IMR-90 (cell line): ENCODE results near the gene WDR81. TPM values are rescaled to one million over a fixed set of nuclear protein-coding genes. Genes with fewer than 3 reads are reported as not detected.

Source experiments
- ATAC-seq: fragments of 200-7000 bp; cut with Tn5 transposase; 2 replicates; pipeline ENCODE4 v1.9.1; 2020; ENCODE audit warnings: low read depth, mild to moderate bottlenecking, moderate library complexity
- BruUV-seq: library from RNA; stranded (reverse); fragments of 400-500 nt; replicated peaks from 2 replicates; lab custom pipeline; 2021; lab: Mats Ljungman, UMichigan
- CTCF ChIA-PET: fragments of 300-600 bp; formaldehyde crosslinking; extraction: SDS; loops from one replicate; lab custom pipeline; 2021; ENCODE audit warnings: antibody characterized with exemption; lab: Yijun Ruan, JAX
- POLR2A ChIA-PET: fragments of 300-600 bp; sonication (Branson Sonifier 250); formaldehyde crosslinking; loops from one replicate; lab custom pipeline; 2022; ENCODE audit warnings: antibody characterized with exemption; ENCODE audit not compliant: unreplicated experiment; lab: Charles Lee
- DNase-seq: peaks from one replicate; pipeline ENCODE4 v3.0.0; 2013
- H2AFZ ChIP-seq: replicated peaks from 2 replicates; pipeline ENCODE3; 2013; ENCODE audit warnings: low read length, mild to moderate bottlenecking; ENCODE audit not compliant: poor library complexity
- H2AK5ac ChIP-seq: 2 replicates; pipeline ENCODE4 v1.6.1; 2013; ENCODE audit warnings: low read depth, low read length, inconsistent platforms
- H2AK9ac ChIP-seq: replicated peaks from 2 replicates; pipeline ENCODE3; 2013; ENCODE audit warnings: mild to moderate bottlenecking, low read depth, low read length, moderate library complexity; ENCODE audit not compliant: poor library complexity
- H2BK120ac ChIP-seq: 2 replicates; pipeline ENCODE4 v1.6.1; 2013; ENCODE audit warnings: low read depth, low read length, inconsistent platforms
- H2BK15ac ChIP-seq: 3 replicates; pipeline ENCODE4 v1.6.1; 2013; ENCODE audit warnings: low read depth, low read length, inconsistent platforms
- H2BK20ac ChIP-seq: 2 replicates; pipeline ENCODE4 v1.6.1; 2013; ENCODE audit warnings: low read depth, mild to moderate bottlenecking, inconsistent platforms, low read length, moderate library complexity
- H2BK5ac ChIP-seq: 2 replicates; pipeline ENCODE4 v1.6.1; 2013; ENCODE audit warnings: mild to moderate bottlenecking, low read depth, low read length, inconsistent platforms; ENCODE audit not compliant: poor library complexity, severe bottlenecking
- H3K14ac ChIP-seq: replicated peaks from 2 replicates; pipeline ENCODE4 v1.6.1; 2013; ENCODE audit warnings: low read depth, low read length, inconsistent platforms
- H3K18ac ChIP-seq: 2 replicates; pipeline ENCODE4 v1.6.1; 2013; ENCODE audit warnings: low read depth, low read length, control low read depth
- H3K23ac ChIP-seq: 2 replicates; pipeline ENCODE4 v1.6.1; 2013; ENCODE audit warnings: low read depth, low read length, inconsistent platforms
- H3K27ac ChIP-seq: 2 replicates; pipeline ENCODE4 v1.5.1; 2013; ENCODE audit warnings: mild to moderate bottlenecking, control low read depth, low read length; ENCODE audit not compliant: insufficient read depth
- H3K27me3 ChIP-seq: 2 replicates; pipeline ENCODE4 v1.6.1; 2013; ENCODE audit warnings: low read length; ENCODE audit not compliant: control insufficient read depth, insufficient read depth
- H3K36me3 ChIP-seq: 2 replicates; pipeline ENCODE4 v1.6.1; 2013; ENCODE audit warnings: low read length, mixed read lengths; ENCODE audit not compliant: control insufficient read depth, insufficient read depth
- H3K4ac ChIP-seq: 2 replicates; pipeline ENCODE4 v1.6.1; 2013; ENCODE audit warnings: low read depth, low read length, inconsistent platforms
- H3K4me1 ChIP-seq: 2 replicates; pipeline ENCODE4 v1.6.1; 2013; ENCODE audit warnings: low read length, mixed read lengths; ENCODE audit not compliant: control insufficient read depth, insufficient read depth
- H3K4me2 ChIP-seq: 2 replicates; pipeline ENCODE4 v1.6.1; 2013; ENCODE audit warnings: low read depth, mild to moderate bottlenecking, control low read depth, low read length, moderate library complexity
- H3K4me3 ChIP-seq: 2 replicates; pipeline ENCODE4 v1.5.1; 2013; ENCODE audit warnings: low read depth, mild to moderate bottlenecking, control low read depth, low read length, moderate library complexity; ENCODE audit not compliant: insufficient read depth
- H3K56ac ChIP-seq: 2 replicates; pipeline ENCODE4 v1.6.1; 2013; ENCODE audit warnings: low read length, inconsistent platforms; ENCODE audit not compliant: insufficient read depth; ENCODE audit errors: extremely low read depth
- H3K79me1 ChIP-seq, 2 experiments: 2 replicates each; pipeline ENCODE4 v1.6.1; 2013; ENCODE audit warnings: low read length in 2 of 2, inconsistent platforms in 1 of 2, low read depth in 1 of 2
- H3K9ac ChIP-seq: 2 replicates; pipeline ENCODE4 v1.6.1; 2013; ENCODE audit warnings: low read depth, low read length, control low read depth
- H3K9me1 ChIP-seq: 2 replicates; pipeline ENCODE4 v1.6.1; 2013; ENCODE audit warnings: low read length, inconsistent platforms; ENCODE audit not compliant: insufficient read depth
- H3K9me3 ChIP-seq: 2 replicates; pipeline ENCODE4 v1.6.1; 2013; ENCODE audit warnings: low read length; ENCODE audit not compliant: control insufficient read depth, insufficient read depth
- H4K20me1 ChIP-seq: 2 replicates; pipeline ENCODE4 v1.6.1; 2013; ENCODE audit warnings: low read length, inconsistent platforms; ENCODE audit not compliant: insufficient read depth
- H4K5ac ChIP-seq: 2 replicates; pipeline ENCODE4 v1.6.1; 2013; ENCODE audit warnings: mild to moderate bottlenecking, low read depth, low read length, control low read depth
- H4K8ac ChIP-seq, 2 experiments: 2 replicates each; pipeline ENCODE4 v1.6.1; 2013; ENCODE audit warnings: low read depth in 2 of 2, low read length in 2 of 2, control low read depth in 1 of 2, inconsistent platforms in 1 of 2
- H4K91ac ChIP-seq: 2 replicates; pipeline ENCODE4 v1.6.1; 2013; ENCODE audit warnings: low read depth, low read length, inconsistent platforms; ENCODE audit not compliant: insufficient read depth
- BHLHE40 ChIP-seq: fragments of 150-350 bp; IDR thresholded peaks from 2 replicates; pipeline ENCODE4 v1.6.1; 2016; ENCODE audit warnings: mild to moderate bottlenecking, low read depth, low read length
- CEBPB ChIP-seq: IDR thresholded peaks from 2 replicates; pipeline ENCODE4 v1.6.1; 2012; ENCODE audit warnings: low read depth, low read length, improper control_type of control experiment
- CHD1 ChIP-seq: IDR thresholded peaks from 2 replicates; pipeline ENCODE4 v1.6.1; 2012; ENCODE audit warnings: low read depth, low read length, improper control_type of control experiment
- ELK1 ChIP-seq: fragments of 150-350 bp; IDR thresholded peaks from 2 replicates; pipeline ENCODE4 v1.6.1; 2016; ENCODE audit warnings: low read depth, mild to moderate bottlenecking, low read length, moderate library complexity, borderline replicate concordance
- FOS ChIP-seq: fragments of 150-350 bp; IDR thresholded peaks from 2 replicates; pipeline ENCODE4 v1.6.1; 2016; ENCODE audit warnings: low read depth, low read length
- MAFK ChIP-seq: IDR thresholded peaks from 2 replicates; pipeline ENCODE4 v1.6.1; 2012; ENCODE audit warnings: low read depth, low read length, improper control_type of control experiment
- MAZ ChIP-seq: IDR thresholded peaks from 2 replicates; pipeline ENCODE4 v1.6.1; 2012; ENCODE audit warnings: low read depth, mild to moderate bottlenecking, low read length, improper control_type of control experiment, moderate library complexity, borderline replicate concordance
- MXI1 ChIP-seq: IDR thresholded peaks from 2 replicates; pipeline ENCODE4 v1.6.1; 2012; ENCODE audit warnings: low read depth, mild to moderate bottlenecking, low read length, moderate library complexity, borderline replicate concordance
- NFE2L2 ChIP-seq: fragments of 150-350 bp; IDR thresholded peaks from 2 replicates; pipeline ENCODE4 v1.6.1; 2016; ENCODE audit warnings: low read depth, mild to moderate bottlenecking, low read length
- POLR2A ChIP-seq: IDR thresholded peaks from 2 replicates; pipeline ENCODE4 v1.6.1; 2012; ENCODE audit warnings: mild to moderate bottlenecking, low read depth, low read length
- RAD21 ChIP-seq: IDR thresholded peaks from 2 replicates; pipeline ENCODE4 v1.6.1; 2012; ENCODE audit warnings: low read length, improper control_type of control experiment
- RFX5 ChIP-seq: IDR thresholded peaks from 2 replicates; pipeline ENCODE4 v1.8.0; 2012; ENCODE audit warnings: low read depth, mild to moderate bottlenecking, low read length, moderate library complexity
- SMC3 ChIP-seq: fragments of 150-350 bp; IDR thresholded peaks from 2 replicates; pipeline ENCODE4 v1.6.1; 2016; ENCODE audit warnings: low read depth, mild to moderate bottlenecking, antibody characterized with exemption, low read length, moderate library complexity
- USF2 ChIP-seq: fragments of 150-350 bp; IDR thresholded peaks from 2 replicates; pipeline ENCODE4 v1.6.1; 2017; ENCODE audit warnings: mild to moderate bottlenecking, antibody characterized with exemption, low read length, low read depth
- WGBS, 2 experiments: methylation state at CpG; one replicate each; pipeline versions ENCODE4 v1.1.5 to v1.1.7; 2013; ENCODE audit warnings: missing lambda C conversion rate in 2 of 2; ENCODE audit not compliant: insufficient read length in 1 of 2; ENCODE audit errors: extremely low coverage in 2 of 2; 5-methylcytosine and 5-hydroxymethylcytosine counted together
- dilution Hi-C: fragments of 300-500 bp; cut with HindIII; formaldehyde crosslinking; loops from one replicate; pipeline ENCODE4 v1.14.3; 2018; ENCODE audit warnings: low sequenced_read_pairs; ENCODE audit not compliant: unreplicated experiment
- in situ Hi-C: fragments of 300-500 bp; cut with MboI; formaldehyde crosslinking; loops from 3 replicates; pipeline ENCODE4 v1.14.3; 2019; ENCODE audit warnings: low sequenced_read_pairs, inconsistent platforms, mixed read lengths
- intact Hi-C: fragments of 100-400 bp; cut with micrococcal nuclease; formaldehyde crosslinking; loops from 2 replicates; pipeline ENCODE4 v1.10.0; 2022
- polyA plus RNA-seq, 3 experiments: library from polyadenylated mRNA; depleted of rRNA; stranded (reverse); fragments of >200 nt; gene quantifications; 2 replicates each; pipeline ENCODE4 v1.2.3, GENCODE V29; 2012; ENCODE audit warnings: low replicate concordance in 1 of 3
- total RNA-seq: library from RNA; depleted of rRNA; stranded (reverse); fragments of >200 nt; gene quantifications from 2 replicates; pipeline ENCODE4 v1.2.3, GENCODE V29; 2012

The WDR81 gene
- total and polyA plus RNA-seq, 2 of the 4 experiments (the other 2 are of a cell fraction), result 3.0 to 8.4 TPM

DNA sequence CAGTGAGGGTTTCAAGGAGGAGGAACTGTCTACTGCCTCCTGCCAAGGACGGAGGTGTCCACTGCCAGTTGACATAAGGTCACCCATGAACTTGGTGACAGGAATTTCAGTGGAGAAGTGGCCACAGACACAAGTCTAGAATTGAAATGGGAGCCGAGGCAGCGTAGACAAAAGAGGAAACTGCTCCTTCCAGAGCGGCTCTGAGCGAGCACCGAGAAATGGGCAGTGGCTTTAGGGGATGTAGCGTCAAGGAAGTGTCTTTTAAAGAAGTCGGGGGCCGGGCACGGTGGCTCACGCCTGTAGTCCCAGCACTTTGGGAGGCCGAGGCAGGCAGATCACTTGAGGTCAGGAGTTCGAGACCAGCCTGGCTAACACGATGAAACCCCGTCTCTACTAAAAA, 34.3 kb downstream of the WDR81 start:
- no peak for ATAC-seq

More for the DNA sequence above, 34.3 kb downstream of the WDR81 start:
- Histone ChIP-seq H3K27me3 (peaks cover 2% of the 10 kb centered on the region; the same call in 1 of the 2 replicates), H3K9ac (no peak overlapping the region), H3K56ac (no peak overlapping the region), H3K4me1 (peaks cover 19% of the 10 kb centered on the region), H4K20me1 (no peaks in the 10 kb centered on the region), H2AFZ (no peak overlapping the region), H3K4ac (no peak overlapping the region), H3K9me3 (no peaks in the 10 kb centered on the region), H2AK5ac (no peak overlapping the region), H3K79me1 (no peaks in the 10 kb centered on the region), H3K23ac (no peak overlapping the region), H4K5ac (no peak overlapping the region), H2BK5ac (no peak overlapping the region), H2AK9ac (no peak overlapping the region), H3K27ac (no peak overlapping the region), H4K91ac (no peak overlapping the region), H4K8ac (no peak overlapping the region), H3K14ac (no peak overlapping the region), H2BK120ac (no peak overlapping the region), H3K36me3 (no peaks in the 10 kb centered on the region), H3K18ac (no peak overlapping the region), H3K9me1 (peaks cover 9% of the 10 kb centered on the region), H2BK15ac (no peak overlapping the region), H3K4me2 (no peak overlapping the region), H3K4me3 (no peak overlapping the region), H2BK20ac (no peak overlapping the region)
- no TSS peak for BruUV-seq
- TF ChIP-seq FOS (no peak), USF2 (no peak), CEBPB (no peak), POLR2A (no peak), SMC3 (no peak), BHLHE40 (no peak), MAFK (no peak), RFX5 (no peak), RAD21 (no peak), CHD1 (no peak), NFE2L2 (no peak), MAZ (no peak), ELK1 (no peak), MXI1 (no peak)
- dilution Hi-C loops (no loop called here), in situ Hi-C loops (no loop called here), intact Hi-C loops (no loop called here)
- ChIA-PET CTCF (no interaction called here), POLR2A (no interaction called here)
- WGBS, 2 experiments, result 89% methylated on average over 11 of the region's 15 CpGs; no CpG with 5 or more reads in 1 of the 2 experiments
- no peak for DNase-seq
